ENCODE measurements around the gene TMEM98.
"Not testable (repeated sequence)": the region's sequence is repeated elsewhere in the genome, so short reads cannot be mapped to it uniquely, and the experiment has no call there.

Gene TMEM98, protein sequence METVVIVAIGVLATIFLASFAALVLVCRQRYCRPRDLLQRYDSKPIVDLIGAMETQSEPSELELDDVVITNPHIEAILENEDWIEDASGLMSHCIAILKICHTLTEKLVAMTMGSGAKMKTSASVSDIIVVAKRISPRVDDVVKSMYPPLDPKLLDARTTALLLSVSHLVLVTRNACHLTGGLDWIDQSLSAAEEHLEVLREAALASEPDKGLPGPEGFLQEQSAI

DNA sequence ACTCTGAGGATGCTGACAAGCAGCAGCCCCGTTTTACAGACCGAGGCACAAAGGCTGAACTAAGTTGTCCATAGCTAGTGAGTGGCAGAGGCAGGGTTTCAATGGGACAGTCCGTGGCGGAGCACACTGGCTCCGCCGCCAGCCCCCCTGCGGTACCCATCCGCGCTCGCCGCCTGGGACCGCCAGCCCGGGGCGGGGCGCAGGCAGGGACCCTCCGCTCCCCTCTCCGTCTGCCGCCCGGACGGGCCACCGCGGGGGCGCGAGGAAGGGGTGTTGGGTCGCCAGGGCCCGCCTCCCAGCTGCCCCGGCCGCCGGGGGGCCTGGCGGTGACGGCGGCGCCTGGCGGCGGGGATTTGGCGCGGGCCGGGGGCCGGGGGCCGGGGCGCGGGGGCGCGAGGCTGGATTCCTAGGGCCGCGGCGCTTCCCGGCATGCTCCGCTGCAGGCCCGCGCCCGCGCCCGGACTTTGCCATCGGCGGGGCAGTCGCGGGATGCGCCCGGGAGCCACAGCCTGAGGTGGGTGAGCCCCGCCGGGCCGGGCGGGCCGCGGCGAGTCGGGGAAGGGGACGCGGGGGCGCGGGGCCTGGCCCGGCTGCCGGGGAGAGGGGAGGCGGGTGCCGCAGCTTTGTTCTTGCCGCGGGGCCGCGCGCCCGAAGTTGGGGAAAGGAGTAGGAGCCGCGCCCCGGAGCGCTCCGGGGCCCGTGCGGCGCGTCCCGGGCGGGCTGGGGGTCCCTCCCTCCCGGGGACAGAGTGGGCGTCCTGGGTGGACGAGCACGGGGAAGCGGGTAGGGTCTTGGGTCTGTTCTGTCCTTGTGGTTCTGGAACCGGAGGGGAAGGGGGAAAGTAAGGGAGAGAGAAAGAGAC, at the start of gene TMEM98:
Gene TMEM98, plus strand, starts transcription at position 430 of the 862 bp plus-strand sequence. CDS start 3,376 bp downstream, outside the sequence.
- no peak for DNase-seq

DNA sequence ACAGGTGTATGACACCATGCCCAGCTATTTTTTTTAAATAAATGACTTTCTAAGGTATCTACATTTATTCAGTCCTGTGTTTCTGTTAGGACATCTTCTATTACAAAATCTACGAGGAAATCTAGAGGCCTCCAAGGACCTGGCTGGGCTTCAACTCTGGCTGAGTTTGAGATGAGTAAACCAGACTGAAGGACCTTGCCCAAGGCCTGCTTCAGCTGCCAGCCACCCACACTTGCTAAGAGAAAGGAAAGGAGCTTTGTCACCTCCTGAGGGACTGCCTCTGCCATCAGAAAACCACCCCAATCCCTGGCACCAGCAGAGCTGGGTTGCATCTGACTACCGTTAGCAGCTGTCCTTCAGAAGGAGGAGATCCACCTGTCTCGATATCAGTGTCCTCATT, 49.7 kb upstream of the TMEM98 start:
- no peak for DNase-seq

DNA sequence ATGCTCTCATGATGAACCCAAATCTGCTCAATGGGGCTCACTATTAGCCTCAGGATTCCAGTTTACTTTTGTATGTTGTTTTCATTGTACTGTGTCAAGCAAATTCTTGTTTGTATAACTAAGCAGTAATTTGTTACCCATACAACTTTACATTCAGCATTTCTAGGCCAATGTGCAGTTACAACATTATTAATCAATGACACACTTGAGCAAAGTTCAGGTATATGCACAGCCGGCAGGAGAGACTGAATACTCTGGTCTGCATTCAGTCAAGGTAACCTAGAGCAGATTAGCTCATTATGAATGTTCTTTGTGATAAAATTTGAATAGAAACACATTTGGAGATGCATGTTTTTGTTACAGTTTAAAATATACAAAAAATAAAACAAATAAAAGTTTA, 48.8 kb upstream of the TMEM98 start:
- DNase-seq = no peak

DNA sequence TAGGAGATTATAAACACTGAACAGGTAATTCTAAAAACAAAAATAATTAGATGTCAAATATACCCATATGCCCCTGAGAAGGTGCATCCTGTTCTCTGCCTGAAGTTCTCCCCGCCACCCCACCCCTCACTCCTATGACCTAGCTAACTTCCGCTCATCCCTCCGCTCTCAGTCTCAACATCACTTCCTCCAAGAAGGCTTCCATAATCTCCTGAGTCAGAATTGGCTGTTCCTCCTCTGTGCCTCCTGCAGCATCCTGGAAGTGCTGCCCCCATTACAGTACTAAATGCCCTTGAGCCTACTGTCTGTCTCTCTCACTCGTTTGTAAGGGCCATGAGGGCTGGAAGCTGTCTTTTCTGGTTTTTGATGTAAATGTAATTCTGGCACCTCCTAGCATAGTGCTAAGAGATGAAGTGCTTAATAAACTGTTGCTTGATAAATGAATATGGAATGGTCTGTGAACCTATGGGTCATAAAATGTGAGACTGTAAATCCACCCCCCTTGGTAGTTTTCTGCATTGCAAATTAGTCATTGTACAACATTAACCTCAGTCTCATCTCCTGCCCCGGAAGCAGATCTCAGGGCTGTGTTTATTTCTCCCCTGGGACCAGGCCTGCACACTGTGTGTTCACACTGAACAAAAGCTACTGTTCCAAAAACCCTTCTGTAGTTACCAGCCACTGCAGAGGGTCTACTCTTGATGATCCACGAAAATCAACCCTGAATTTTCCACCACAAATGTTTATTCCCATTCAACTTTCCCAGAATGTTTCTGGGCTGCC, 47.1 kb upstream of the TMEM98 start:
- DNase-seq = no peak

DNA sequence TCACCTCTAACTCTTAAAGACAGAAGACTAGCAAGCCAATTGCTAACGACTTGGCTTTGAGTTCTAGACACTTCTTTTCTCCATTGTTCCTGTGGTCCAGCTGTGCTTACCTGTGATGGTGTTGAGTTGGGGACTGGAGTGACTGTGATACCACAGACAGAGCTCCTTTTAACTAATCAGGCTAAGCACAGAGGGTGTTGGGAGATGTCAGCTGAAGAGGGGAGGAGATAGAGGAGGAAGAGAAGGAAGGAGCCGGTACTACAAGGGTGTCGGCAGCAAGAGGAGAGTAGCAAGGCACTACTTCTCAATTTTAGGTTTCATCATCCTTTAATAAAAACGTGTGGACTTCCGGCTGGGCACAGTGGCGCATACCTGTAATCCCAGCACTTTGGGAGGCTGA, 45.9 kb upstream of the TMEM98 start:
- DNase-seq = no peak

DNA sequence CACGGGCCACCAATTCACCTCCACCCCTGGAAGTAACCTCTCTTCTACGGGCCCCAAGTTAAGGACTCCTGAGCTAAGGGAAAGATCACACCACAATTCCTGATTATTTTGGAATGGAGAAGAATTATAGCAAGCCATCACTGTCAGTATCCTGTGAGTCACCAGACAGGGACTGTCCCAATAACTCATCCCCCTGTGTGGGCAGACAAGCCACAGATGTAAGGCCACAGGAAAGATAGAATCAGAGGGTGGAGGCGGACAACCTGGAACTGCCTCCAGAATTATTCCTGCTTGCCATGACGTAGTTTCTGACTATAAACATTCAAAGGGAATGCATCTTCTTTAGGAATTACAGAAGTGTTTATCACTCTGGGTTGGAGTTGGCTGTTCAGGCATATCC, 45.2 kb upstream of the TMEM98 start:
- DNase-seq = no peak

DNA sequence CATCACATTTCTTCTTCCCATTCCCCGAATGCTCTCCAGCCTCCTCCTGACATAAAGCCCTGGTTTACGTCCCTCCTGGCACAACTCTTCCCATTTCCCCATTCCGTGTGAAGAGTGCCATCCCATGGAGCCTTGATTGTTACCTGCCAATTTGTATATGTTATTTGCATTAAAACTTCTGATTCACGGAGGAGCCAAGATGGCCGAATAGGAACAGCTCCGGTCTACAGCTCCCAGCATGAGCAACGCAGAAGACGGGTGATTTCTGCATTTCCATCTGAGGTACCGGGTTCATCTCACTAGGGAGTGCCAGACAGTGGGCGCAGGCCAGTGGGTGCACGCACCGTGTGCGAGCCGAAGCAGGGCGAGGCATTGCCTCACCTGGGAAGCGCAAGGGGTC, 41.0 kb upstream of the TMEM98 start:
- not testable (repeated sequence) for DNase-seq

DNA sequence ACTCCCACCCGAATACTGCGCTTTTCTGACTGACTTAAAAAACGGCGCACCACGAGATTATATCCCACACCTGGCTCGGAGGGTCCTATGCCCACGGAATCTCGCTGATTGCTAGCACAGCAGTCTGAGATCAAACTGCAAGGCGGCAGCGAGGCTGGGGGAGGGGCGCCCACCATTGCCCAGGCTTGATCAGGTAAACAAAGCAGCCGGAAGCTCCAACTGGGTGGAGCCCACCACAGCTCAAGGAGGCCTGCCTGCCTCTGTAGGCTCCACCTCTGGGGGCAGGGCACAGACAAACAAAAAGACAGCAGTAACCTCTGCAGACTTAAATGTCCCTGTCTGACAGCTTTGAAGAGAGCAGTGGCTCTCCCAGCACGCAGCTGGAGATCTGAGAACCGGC, 40.5 kb upstream of the TMEM98 start:
- DNase-seq = not testable (repeated sequence)

DNA sequence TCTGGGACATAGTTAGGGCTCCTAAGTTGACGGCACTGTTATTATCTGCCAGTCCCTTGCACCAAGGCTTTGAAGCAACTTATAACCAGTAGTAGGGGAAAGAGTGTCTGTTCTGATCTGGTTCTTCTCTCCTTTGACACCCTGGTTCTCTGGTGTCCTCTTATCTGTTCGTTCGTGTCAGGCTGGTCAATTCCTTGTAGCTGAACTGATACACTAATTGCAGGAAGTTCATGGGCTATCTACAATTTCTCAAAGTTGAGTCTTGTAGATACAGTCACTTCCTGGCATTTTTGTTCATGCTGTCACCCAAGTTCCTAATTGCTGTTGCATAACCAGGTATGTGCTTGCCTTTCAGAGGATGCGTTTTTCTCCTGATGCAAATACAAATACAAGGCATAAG, 33.7 kb upstream of the TMEM98 start:
- no peak for DNase-seq

DNA sequence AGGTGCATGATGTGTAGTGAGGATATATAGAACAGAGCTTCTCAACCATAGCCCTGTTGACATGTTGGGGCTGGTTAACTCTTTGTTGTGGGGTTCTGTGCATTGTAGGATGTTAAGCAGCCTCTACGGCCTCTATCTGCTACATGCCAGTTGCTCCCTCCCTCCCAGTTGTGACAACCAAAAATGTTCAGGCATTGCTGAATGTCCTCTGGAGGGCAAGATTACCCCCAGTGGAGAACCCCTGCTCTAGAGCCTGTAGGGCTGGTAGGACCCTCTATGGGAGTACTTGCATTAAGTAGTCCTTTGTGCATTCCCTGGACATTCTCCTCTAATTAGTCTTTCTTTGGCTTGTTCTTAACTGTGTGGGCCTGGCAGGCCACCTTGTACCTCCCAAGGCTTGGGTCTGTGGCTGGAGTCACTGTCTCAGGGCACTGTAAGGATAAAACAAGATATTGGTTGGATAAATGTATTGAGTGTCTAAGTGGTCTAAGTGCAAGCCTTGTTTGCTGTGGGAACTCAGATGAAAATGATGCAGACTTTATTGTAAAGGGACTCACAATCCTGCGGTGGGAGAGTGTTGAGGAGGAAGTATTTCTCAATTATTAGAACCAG, 31.2 kb upstream of the TMEM98 start:
- no peak for DNase-seq

DNA sequence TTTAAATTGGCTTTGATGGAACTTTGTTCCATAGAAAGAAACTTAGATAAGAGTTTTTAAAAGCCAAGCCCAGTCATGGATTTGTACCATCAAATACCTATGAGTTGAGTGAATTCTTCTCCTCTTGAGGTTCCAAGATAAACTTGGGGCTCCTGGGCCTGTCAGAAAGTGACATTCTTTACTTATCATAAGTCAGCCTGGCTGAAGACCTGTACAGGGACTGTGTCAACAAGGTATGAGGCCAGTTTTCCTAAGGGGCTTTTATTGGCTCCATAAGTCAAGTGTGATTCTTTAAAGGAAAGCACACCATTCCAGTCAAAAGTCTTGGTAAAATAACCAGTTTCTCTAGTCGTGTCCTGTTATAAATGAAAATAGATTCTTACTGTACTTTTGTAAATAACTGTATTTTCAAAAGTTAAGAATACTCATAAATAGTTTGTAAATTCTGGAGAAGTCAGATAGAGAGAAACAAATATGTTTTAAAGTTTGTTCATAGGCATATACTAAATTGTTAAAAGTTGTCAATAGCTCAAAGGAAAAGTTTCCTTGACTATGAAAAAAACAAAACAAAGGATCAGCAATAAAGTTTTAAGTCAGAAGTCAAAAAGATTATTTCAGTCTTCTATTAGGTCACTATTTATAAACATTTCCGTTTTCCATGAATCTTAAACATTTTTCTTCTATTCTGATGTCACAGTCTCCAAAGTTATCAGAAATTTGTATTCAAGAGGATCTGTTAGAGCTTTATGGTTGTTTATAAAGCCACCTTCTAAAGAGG, 28.5 kb upstream of the TMEM98 start:
- DNase-seq = no peak

DNA sequence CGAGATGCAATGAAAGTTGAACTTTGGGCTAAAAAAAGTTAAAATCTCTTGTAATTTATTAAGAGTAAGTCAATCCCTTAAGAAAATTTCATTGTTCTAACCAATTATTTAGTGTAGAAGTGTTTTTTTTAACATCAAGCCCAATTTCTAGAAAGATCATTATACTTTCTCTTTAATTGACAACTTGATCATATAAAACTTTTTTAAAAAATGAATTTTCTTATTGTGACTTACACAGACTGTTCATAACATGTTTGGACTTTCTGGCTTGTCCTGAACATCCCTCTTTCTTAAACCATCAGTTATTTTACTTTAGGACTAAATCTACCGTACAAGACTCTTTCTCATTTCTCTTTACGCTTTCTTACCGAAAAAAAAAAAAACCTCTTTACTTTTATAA, 26.2 kb upstream of the TMEM98 start:
- DNase-seq = no peak

DNA sequence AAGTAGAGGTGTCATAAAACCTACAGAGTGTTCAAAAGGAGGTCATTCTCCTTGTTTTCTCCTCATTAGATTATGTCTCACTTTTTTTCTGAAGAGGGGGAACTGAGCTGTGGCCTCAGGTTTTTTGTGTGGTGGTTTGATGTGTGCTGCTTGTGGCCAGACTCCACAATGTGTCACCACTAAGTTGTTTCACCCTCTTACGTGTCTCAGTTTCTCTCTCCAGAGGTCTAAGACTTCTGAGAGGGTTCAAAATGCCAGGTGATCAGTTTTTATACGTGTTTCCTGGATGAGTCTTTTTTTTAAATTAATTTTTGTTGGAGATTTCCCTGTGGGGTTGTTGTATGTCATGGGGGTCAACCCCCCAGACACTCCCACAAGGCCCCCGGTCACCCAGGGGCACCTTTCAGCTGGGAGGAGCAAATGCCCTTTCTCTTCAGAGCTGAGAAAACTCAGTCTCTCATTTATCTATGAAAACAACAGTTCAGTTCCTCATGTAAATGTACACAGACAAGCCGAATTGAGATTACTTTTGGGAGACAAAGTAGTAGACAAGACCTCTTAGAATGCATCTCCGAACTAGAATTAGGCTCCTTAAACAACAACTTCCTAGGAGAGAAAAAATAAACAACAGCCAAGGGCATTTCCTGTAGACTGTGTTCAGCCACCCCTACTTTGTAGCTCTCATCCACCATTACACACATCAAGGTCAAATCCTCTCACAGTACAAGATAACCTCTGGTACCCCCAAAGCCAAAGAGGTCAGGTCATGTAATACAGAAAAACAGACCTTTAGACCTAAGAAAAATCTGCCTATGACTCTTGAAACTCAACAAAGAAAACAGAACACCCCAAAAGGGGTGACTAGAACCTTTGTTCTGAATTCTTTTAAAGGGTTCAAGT, 23.9 kb upstream of the TMEM98 start:
- no peak for DNase-seq

DNA sequence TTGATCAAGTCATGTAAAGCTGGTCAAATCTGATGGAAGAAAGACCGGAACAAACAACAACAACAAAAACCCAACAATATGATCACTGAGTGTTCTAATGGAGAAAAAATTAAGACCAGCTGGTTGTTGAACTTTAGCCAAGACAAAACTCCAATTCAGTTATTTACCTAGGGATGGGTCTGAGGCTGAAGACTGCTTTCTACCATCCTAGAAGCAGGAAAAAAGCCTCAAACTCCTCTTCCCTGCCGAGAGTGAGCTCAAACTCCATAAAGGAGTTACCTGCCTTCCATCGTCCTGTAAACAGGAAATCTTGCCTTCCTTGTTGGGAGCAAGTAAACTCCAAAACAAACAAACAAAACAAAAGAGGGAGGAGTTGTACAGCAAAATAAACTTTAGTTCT, 23.1 kb upstream of the TMEM98 start:
- no peak for DNase-seq

DNA sequence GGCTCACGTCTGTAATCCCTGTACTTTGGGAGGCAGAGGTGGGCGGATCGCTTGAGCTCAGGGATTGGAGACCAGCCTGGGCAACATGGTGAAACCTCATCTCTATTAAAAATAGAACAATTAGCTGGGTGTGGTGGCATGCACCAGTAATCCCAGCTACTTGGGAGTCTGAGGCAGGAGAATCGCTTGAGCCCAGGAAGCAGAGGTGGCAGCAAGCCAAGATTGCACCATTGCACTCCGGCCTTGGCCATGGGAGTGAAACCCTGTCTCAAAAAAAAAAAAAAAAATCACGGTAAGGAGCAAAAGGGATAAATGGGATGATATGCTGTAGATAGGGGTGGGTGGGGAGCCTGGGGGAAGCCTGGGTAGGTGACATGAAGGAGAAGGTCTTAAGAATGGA, 20.4 kb upstream of the TMEM98 start:
- DNase-seq = no peak

DNA sequence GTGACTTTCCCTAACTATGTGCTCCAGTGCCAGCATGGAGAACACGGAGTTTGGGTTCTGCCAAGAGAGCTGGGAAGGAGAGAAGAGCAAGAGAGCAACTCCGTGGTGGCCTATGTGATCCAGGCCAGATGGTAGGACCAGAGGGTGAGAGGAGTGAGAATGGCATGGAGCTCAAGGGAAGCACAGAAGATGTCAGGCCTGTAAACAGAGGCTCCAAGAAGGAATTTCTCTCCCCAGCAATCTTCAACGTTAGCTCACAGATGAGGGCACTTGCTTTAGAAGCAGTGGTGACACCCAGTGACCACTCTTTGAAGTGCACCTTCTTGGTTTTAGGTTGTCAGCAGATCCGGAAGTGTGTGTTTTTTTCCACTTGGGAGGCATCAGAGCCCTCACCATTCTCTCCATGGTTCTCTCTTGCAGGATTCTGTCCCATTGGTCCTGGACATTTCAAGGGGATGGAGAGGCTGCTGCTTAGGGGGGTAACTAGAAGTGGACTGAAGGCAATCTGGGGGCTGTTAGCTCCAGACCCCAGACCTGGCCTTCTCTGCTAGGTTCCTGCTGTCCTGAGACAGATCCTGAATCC, 18.1 kb upstream of the TMEM98 start:
- peak; percentile 28 for DNase-seq

DNA sequence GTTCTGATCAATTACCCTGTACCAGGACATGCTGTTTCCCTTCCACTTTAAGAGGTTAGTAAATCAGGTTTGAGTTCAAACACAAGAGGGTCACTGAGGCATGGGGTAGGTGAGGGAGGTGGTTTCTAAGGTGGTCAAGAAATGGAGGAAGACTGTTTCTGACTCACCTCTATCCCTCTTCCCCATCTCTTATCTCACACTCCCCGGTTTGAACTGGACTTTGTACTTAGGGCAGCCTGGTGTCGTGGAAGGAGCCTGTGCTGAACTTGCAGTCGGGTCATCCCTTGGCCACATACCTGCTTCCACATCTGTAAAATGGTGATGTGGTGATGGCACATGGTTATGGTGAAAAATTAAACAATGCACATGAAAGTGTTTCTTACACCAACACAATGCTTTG, 17.2 kb upstream of the TMEM98 start:
- DNase-seq = no peak

DNA sequence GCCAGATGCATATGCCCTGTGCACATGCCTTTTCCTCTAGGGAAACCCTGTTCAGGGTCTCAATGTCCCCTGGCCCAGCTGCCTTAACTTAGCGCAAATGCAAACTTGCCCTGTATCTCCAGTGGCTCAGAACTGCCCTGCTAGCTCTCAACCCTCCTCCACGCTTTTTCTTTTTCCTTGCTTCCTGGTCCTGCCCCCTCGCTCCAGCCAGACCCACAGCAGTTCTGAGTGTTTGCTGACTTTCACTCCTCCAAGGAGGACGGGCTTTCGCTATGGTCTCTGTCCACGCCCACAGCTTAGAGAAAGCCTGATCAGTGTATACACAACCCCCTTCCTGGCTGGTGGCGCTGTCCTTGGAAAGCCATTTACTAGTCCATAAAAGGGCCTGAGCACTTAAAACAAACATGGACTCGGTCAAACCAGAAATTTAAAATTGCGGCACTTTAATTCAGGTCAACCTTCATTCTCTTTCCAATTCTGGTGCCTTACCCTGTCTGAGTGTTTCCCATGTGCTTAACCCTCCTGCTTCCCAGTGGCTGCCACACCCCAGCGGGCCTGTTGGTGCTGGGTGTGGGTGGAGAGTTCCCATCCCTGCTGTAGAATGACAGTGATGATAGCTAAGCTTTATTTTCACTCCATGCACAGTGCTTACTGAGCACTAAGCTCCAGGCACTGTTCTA, 15.6 kb upstream of the TMEM98 start:
- DNase-seq = no peak

DNA sequence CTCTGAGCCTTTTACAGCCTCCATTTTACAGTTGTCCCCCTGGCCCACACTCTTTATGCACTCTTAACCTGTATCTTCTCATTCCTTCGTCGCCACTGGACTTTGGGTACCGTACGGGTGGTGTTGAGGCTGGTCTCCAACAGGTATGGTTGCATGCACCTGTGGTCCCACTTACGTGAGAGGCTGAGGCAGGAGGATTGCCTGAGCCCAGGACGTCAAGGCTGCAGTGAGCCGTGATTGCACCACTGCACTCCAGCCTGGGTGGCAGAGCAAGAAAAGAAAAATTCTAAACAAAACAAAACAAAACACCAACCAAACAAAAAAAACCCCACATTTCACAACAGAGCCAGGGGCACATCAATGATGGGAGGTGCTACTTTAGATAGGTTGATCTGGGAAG, 14.4 kb upstream of the TMEM98 start:
- DNase-seq = no peak

DNA sequence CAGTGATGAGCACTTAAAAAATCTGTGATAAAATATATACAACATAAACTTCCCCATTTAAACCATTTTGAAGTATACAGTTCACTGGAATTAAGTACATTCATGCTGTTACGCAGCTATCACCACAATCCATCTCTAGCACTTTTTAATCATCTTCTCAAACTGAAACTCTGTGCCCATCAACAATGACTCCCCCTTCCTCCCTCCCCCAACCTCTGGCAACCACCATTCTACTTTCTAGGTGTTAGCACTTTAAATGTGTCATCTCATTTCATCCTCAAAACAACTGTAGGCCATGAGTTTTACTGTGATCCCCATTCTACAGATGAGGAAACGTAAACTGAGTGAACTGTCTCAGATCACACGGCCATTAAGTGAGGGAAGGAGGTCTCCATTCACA, 13.8 kb upstream of the TMEM98 start:
- DNase-seq = no peak

All from activated CD4-positive, alpha-beta T cell treated with anti-CD3 and anti-CD28 coated beads, Interleukin-2, amount 50 U/mL, for 1 hour (primary cell).